ENCODE measurements around the gene VCY.
"Not testable (repeated sequence)": the region's sequence is repeated elsewhere in the genome, so short reads cannot be mapped to it uniquely, and the experiment has no call there.

Gene VCY

DNA sequence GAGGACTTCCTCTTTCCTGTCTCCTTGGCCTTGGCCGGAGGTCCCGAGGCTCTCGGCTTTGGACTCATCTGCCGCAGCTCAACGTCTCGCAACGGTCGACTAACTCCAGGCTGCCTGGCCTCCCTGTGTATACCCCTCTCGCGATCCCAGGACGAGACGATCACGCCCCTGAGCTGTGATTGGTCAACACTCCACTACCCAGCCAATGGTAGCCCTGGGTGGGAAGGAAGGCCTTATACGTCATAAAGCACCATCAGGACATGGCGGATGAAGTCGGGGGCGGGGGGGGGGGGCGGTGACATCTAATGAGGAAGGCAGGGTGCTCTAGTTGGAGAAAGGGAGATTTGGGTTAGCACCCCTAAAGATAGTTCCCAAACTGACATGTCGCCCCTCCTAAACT, at the start of gene VCY:
Gene VCY (minus strand): TSS at position 101 of the 400 bp plus-strand sequence. CDS start 33 bp downstream, at position 68.
- DNase-seq (ENCODE audit: low read depth in 1 of 2, low spot score in 1 of 2): not testable (repeated sequence)

DNA sequence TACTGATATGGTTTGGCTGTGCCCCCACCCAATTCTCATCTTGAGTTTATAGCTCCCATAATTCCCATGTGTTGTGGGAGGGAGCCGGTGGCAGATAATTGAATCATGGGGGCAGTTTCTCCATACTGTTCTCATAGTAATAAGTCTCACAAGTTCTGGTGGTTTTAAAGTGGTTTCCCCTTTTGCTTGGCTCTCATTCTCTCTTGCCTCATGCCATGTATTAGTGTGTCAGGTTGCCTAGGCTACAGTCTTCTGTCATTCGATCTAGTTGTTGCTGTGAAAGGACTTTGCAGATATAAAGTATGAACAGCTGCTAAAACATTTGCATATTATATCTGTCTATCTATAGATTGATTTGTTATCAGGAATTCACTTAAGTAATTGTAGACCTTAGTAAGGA, 44.1 kb upstream of the VCY start:
- not testable (repeated sequence) for DNase-seq (ENCODE audit: low read depth in 1 of 2, low spot score in 1 of 2)

DNA sequence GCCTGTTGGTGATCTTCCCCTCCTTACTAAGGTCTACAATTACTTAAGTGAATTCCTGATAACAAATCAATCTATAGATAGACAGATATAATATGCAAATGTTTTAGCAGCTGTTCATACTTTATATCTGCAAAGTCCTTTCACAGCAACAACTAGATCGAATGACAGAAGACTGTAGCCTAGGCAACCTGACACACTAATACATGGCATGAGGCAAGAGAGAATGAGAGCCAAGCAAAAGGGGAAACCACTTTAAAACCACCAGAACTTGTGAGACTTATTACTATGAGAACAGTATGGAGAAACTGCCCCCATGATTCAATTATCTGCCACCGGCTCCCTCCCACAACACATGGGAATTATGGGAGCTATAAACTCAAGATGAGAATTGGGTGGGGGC, 25.6 kb upstream of the VCY start:
- DNase-seq (ENCODE audit: low read depth in 1 of 2, low spot score in 1 of 2): not testable (repeated sequence)

DNA sequence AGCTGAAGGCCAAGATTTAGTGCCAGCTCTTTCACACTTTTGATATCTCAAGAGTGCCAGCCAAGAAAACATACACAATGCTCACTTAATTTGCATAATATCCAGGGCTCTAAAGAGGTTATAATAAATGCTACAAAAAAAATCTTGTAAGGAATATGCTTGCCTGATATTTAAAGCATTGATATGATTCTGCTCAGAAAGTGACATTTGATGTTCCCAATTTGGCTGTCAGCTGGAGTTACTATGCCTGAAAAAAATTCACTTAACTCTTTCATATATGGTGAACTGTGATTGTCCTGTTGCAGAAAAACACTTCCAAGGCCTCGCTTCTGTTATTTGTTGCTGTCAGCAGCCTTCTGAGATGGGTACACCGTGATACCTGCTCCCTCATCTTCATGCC, 43.9 kb downstream of the VCY start:
- DNase-seq (ENCODE audit: low read depth in 1 of 2, low spot score in 1 of 2): not testable (repeated sequence)

Measured in stimulated activated CD4-positive, alpha-beta T cell treated with anti-CD3 and anti-CD28 coated beads, Interleukin-15, amount 100 ng/mL, for 1 hour (primary cell).